Measurements from ENCODE around the gene CAPNS1. TPM values are rescaled to one million over a fixed set of nuclear protein-coding genes. Genes with fewer than 3 reads are reported as not detected.

Gene CAPNS1
- total and polyA plus RNA-seq, 8 donors, result 479 to 720 (median 589) TPM

DNA sequence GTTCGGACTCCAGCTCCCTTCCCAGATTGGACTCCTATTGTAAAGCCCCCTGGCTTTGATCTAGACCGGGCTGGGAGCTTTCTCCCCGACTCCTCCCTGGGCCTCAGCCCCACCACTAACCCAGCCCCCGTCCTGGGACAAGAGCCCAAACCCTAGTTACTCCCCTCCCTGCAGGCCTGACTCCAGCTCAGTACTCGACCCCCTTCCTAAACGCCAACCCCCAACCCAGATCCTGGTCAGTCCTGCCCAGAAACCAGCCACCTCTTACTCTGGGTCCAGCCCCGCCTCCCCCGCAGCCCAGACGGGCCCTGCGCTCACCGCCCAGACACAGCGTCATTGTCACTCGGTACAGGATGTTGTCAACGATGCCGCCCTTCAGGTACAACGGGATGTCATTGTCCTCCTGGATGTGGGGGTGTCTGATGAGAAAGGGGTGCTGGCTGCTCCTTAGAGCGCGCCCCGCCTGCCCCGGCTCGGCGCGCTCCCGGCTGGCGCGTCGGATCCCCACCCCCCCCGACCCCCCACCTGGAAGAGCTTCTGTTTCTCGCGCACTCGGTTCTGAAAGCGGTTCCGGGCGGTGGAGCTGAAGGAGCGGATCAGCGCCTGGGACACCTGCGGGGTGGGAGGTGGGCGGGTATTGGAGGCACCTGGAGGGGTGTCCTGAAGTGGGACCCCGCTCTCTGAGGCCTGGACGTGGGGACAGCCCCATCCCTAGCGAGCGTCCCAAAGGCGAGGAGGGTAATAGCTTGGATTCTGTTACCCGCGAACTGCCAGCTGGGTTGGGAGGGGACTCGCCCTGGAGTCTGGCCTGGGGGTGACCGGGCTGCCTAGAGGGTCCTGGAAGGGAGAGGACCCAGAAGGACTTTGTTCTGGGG lies 11.5 kb downstream of the CAPNS1 start:
- DNase-seq, result peak in 3 of 4 donors; percentile 55 to 83 (median 56)
- Histone ChIP-seq H3K4me1 (peaks cover 0 to 22% of the 10 kb centered on the region in 2 donors), H3K27me3 (no peaks in the 10 kb centered on the region), H3K27ac (peak overlapping the region; percentile 86 to 92), H3K9me3 (no peaks in the 10 kb centered on the region), H3K4me3 (peak overlapping the region; percentile 43 to 46), H3K36me3 (peaks cover 0 to 63% of the 10 kb centered on the region in 2 donors)
- intact Hi-C loops (cut with DNase I), result no loop called here
- TF ChIP-seq, protein P1, sequence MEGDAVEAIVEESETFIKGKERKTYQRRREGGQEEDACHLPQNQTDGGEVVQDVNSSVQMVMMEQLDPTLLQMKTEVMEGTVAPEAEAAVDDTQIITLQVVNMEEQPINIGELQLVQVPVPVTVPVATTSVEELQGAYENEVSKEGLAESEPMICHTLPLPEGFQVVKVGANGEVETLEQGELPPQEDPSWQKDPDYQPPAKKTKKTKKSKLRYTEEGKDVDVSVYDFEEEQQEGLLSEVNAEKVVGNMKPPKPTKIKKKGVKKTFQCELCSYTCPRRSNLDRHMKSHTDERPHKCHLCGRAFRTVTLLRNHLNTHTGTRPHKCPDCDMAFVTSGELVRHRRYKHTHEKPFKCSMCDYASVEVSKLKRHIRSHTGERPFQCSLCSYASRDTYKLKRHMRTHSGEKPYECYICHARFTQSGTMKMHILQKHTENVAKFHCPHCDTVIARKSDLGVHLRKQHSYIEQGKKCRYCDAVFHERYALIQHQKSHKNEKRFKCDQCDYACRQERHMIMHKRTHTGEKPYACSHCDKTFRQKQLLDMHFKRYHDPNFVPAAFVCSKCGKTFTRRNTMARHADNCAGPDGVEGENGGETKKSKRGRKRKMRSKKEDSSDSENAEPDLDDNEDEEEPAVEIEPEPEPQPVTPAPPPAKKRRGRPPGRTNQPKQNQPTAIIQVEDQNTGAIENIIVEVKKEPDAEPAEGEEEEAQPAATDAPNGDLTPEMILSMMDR (IDR thresholded peaks at IDR 0.05), result no peak
- ATAC-seq, result peak; percentile 53

DNA sequence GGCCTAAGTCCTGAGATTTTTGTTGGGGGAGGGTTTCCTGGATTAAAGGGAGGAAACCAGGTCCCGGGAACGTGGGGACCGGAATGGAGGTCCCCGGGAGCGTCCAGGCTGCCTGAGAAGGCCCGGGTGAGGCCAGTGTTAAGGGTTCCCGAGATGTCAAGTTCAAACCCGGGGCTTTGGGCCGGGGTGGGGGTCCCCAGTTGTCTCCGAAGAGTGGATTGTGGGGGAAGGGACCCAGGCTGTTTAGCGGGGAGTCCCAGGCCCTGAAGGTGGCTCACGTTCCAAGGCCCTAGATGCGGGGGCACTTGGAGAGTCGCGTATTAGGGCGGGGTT lies 12.1 kb downstream of the CAPNS1 start:
- DNase-seq (no peak), ATAC-seq (no peak)
- Histone ChIP-seq H3K4me1 (peaks cover 0 to 22% of the 10 kb centered on the region in 2 donors), H3K4me3 (peak overlapping the region; percentile 43 to 46), H3K27me3 (no peaks in the 10 kb centered on the region), H3K36me3 (peaks cover 0 to 57% of the 10 kb centered on the region in 2 donors), H3K9me3 (no peaks in the 10 kb centered on the region), H3K27ac (peak overlapping the region; percentile 86 to 92)
- TF ChIP-seq, protein P1 (IDR thresholded peaks at IDR 0.05), result no peak
- intact Hi-C loops (cut with DNase I), result no loop called here

DNA sequence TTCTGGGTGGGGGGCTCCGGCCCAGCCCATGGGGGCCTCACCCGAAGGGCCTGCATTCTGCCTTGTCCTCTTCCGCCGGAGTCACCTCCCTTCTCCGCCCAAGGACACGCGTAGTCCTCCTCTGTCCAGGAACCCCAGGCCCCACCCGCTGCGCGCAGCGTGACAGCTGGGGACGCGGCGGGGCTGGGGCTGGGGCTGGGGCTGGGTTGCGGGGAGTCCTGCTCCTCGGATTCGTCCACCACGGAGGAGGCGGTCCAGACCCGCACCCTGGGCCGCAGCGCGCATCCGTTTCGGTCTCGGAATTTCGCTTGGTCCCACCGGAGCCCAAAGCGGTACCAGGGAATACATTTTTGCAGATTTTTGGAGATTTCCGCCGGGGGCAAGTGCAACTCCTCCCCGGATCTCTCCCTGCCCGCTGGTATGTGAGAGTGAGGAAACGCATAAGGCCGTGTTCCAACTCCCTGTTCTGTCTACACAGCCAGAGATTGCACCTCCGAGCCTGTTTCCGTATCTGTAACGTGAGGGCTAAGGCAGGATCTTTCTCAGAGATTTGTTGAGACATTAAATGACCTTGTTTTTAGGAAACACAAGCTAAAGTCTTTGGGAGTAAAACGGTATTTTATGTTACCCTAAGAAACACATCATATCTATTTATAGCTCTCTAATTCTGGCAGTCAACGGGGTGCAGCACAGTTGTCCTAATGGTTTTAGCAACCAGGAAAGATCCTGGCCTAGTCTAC lies 12.7 kb downstream of the CAPNS1 start, which contains the start of gene COX7A1:
Gene COX7A1 (minus strand): TSS at position 96 of the 740 bp plus-strand sequence. CDS start 40 bp downstream, at position 56.
- ATAC-seq (peak; percentile 76), DNase-seq (peak; percentile 57 to 76 (median 74))
- TF ChIP-seq, protein P1 (IDR thresholded peaks at IDR 0.05), result no peak
- Histone ChIP-seq H3K9me3 (no peaks in the 10 kb centered on the region), H3K27ac (peak within 1 kb of the TSS; percentile 86 to 92), H3K4me1 (peaks cover 0 to 22% of the 10 kb centered on the region in 2 donors), H3K36me3 (peaks cover 0 to 51% of the 10 kb centered on the region in 2 donors), H3K27me3 (no peaks in the 10 kb centered on the region), H3K4me3 (peak within 1 kb of the TSS; percentile 43 to 46)
- intact Hi-C loops (cut with DNase I), result no loop called here

DNA sequence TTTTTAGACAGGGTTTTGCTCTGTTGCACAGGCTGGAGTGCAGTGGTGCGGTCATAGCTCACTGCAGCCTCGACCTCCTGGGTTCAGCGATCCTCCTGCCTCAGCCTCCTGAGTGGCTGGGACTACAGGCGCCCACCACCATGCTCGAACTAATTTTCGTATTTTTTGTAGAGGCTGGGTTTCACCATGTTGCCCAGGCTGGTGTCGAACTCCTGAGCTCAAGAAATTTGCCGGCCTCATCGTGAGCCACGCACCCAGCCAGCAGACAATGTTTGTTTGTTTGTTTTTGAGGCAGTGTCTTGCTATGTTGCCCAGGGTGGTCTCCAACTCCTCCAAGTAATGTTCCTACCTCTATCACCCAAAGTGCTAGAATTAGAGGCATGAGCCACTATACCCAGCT lies 13.3 kb downstream of the CAPNS1 start:
- Histone ChIP-seq H3K36me3 (peaks cover 0 to 45% of the 10 kb centered on the region in 2 donors), H3K27ac (peak overlapping the region; percentile 86 to 92), H3K4me3 (peak overlapping the region in 1 of 2 donors; percentile 46), H3K27me3 (no peaks in the 10 kb centered on the region), H3K4me1 (peaks cover 0 to 22% of the 10 kb centered on the region in 2 donors), H3K9me3 (no peaks in the 10 kb centered on the region)
- TF ChIP-seq, protein P1 (IDR thresholded peaks at IDR 0.05), result no peak
- ATAC-seq (no peak), DNase-seq (peak in 1 of 4 donors; percentile 41)
- intact Hi-C loops (cut with DNase I), result no loop called here

Measured in left lung (tissue), 10 donors.